Adipocyte (in vitro differentiated cells): ENCODE results near the gene NCAM1.
A peak's percentile ranks its signal among the peaks of the same experiment; 100 is the strongest.

ENCODE experiments used
- DNase-seq: peaks from one replicate; pipeline ENCODE4 v3.0.0-alpha.2; 2015; ENCODE audit warnings: low read depth
- H3K27me3 ChIP-seq: replicated peaks from 2 replicates; pipeline ENCODE4 v1.7.0; 2013; ENCODE audit warnings: mild to moderate bottlenecking, low read length, moderate library complexity; ENCODE audit not compliant: control insufficient read depth, insufficient read depth
- H3K36me3 ChIP-seq: 2 replicates; pipeline ENCODE4 v1.7.0; 2013; ENCODE audit warnings: low read length, mild to moderate bottlenecking, moderate library complexity; ENCODE audit not compliant: control insufficient read depth, insufficient read depth, severe bottlenecking
- H3K4me1 ChIP-seq: 2 replicates; pipeline ENCODE4 v1.7.0; 2013; ENCODE audit warnings: mild to moderate bottlenecking, low read length, moderate library complexity; ENCODE audit not compliant: control insufficient read depth, insufficient read depth
- H3K4me3 ChIP-seq: 2 replicates; pipeline ENCODE4 v1.7.0; 2013; ENCODE audit warnings: mild to moderate bottlenecking, low read length, moderate library complexity
- H3K9ac ChIP-seq: 2 replicates; pipeline ENCODE4 v1.7.0; 2013; ENCODE audit warnings: mild to moderate bottlenecking, low read length, moderate library complexity
- H3K9me3 ChIP-seq: 2 replicates; pipeline ENCODE4 v1.7.0; 2013; ENCODE audit warnings: mild to moderate bottlenecking, low read length, moderate library complexity; ENCODE audit not compliant: control insufficient read depth

Gene NCAM1

DNA sequence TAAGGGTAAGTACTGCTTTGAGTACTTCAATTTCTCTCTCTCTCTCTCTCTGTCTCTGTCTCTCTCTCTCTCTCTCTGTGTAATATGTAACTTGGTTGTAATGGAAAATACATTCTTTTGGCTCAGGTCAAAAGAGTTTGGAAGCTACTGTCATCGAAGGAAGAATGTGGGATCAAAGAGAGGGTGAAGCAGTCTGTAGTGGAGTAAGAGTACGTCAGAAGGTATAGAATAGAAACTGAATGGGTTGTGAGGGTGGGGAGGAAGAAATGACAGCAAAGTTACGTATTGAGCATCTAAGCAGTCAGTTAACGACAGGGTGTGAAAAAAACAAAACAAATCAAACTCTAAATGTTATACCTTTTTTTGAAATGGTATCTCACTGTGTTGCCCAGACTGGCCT, 10.0 kb downstream of the NCAM1 start:
- no peak overlapping the region for H3K9ac ChIP-seq

DNA sequence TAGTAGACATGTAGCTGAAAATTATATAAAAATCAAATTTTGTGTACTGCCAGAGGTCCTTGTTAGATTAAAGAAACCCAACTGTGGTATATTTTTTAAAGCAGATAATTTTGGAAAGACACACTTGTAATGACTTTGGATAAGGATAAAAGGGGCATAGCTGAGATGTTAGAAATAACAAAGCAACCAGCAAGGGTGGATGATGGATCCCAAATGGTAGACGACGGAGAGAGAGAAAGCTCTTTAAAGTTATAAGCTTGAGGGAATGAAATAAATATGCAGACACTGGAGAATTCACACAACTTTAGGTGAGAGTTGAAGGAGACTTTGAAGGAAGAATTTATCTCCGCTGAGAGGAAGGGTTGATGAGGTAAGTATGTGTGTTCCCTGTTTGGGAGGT, 10.6 kb downstream of the NCAM1 start:
- H3K27me3 ChIP-seq: peaks cover 24% of the 10 kb centered on the region
- H3K9ac ChIP-seq: no peak overlapping the region
- no peak overlapping the region for H3K4me3 ChIP-seq
- DNase-seq: no peak
- no peaks in the 10 kb centered on the region for H3K36me3 ChIP-seq
- H3K4me1 ChIP-seq: no peaks in the 10 kb centered on the region
- H3K9me3 ChIP-seq: no peaks in the 10 kb centered on the region

More for the DNA sequence above, 10.0 kb downstream of the NCAM1 start:
- no peaks in the 10 kb centered on the region for H3K9me3 ChIP-seq
- H3K36me3 ChIP-seq: no peaks in the 10 kb centered on the region
- peaks cover 31% of the 10 kb centered on the region for H3K27me3 ChIP-seq
- no peak for DNase-seq
- H3K4me1 ChIP-seq: no peaks in the 10 kb centered on the region
- H3K4me3 ChIP-seq: no peak overlapping the region

DNA sequence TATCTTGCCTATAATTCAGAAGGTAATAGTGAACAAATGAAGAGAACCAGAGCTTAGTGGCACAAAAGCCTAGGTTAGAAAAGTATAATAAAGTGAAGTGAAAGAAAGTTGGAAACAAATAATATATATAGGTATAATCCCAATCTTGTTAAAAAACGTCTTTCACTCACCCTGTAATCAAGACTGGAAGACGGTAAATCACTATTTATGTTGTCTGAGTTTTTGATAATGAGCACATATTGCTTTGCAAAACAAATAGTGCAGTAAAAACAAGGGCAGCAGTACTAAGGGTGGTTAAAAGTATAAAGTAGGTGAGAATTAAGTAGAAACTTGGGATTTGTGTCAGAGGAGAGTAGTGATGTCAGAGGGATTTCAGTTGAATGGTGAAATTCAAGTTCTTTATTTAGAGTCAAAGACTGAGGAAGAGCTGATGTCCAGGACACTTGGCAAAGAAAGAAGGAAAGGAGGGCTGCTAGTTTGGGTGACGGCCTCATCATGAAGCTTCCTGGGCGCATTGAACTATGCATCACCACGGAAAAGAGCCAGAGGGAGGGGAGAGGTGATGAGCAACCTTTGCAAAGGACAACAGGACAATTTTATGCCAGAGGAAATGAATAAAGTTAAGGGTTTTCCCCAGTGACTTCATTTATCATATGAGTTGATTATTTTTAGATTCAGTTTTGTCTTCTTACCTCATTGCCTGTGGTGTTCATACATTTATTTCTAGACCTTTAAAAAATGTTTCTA, 11.4 kb downstream of the NCAM1 start:
- Histone ChIP-seq H3K9ac (no peak overlapping the region), H3K36me3 (no peaks in the 10 kb centered on the region), H3K27me3 (peaks cover 20% of the 10 kb centered on the region), H3K4me1 (peaks cover 3% of the 10 kb centered on the region), H3K9me3 (no peaks in the 10 kb centered on the region), H3K4me3 (no peak overlapping the region)
- no peak for DNase-seq

DNA sequence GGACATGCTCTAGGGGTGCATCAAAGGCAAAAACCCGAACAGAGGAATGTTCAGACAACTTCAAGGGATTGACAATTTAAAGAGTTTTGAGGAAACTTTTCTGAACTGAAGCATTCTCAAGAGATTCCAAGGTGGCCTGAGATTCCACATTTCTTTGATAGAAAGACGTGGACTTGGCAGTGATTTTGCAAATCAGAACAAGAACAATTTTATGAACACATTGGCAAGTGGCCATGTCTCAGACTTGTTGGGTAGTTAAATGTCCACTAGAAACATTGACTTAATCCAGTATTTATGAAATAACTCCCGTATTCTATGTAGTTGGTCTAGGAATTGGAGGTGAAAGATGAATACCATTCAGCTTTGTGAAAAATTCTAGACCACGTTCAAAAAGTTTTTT, 13.8 kb downstream of the NCAM1 start:
- Histone ChIP-seq H3K9me3 (no peaks in the 10 kb centered on the region), H3K4me3 (no peak overlapping the region), H3K4me1 (peaks cover 11% of the 10 kb centered on the region), H3K27me3 (peaks cover 9% of the 10 kb centered on the region), H3K36me3 (no peaks in the 10 kb centered on the region), H3K9ac (no peak overlapping the region)
- no peak for DNase-seq

DNA sequence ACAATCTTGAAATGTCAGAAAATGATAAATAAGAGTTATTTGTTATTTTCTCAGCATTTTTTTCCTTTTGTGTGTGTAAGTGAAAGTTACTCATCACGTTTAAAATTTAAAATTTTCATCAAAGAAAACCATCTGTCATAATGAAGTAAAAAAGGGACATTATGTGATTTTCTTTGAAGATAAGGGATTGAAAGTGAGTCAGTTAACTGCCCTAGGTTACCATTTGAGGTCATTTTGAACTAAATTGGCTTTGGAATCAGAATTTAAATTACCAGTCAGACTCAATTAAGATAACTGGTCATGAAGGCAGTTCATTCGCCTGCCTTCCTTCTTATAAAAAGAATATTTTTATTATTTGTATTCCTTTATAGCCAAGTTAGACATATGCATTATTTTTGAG, 14.3 kb downstream of the NCAM1 start:
- no peak for DNase-seq
- Histone ChIP-seq H3K27me3 (peaks cover 9% of the 10 kb centered on the region), H3K9ac (no peak overlapping the region), H3K4me3 (no peak overlapping the region), H3K9me3 (no peaks in the 10 kb centered on the region), H3K4me1 (peaks cover 11% of the 10 kb centered on the region), H3K36me3 (no peaks in the 10 kb centered on the region)

DNA sequence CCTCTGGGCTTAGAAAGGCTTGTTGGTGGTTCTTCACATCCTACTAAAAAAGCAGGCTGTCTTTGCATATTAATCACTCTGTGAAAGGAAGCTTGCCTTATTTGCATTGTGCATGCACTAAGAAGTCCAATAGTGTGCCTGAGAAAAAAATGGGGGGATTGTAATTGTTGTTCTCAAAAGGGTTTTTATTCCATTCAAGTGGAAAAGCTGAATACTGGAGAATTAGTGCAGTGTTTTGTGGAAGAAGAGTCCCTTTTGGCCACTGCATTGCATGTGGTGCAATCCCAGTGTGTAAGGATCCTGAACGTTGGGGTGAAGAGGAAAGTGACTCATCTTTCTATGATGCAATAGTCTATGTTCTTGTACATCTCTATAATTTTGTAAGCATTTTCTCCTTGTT, 16.5 kb downstream of the NCAM1 start:
- H3K4me1 ChIP-seq: peaks cover 11% of the 10 kb centered on the region
- H3K9me3 ChIP-seq: no peaks in the 10 kb centered on the region
- no peaks in the 10 kb centered on the region for H3K36me3 ChIP-seq
- no peaks in the 10 kb centered on the region for H3K27me3 ChIP-seq
- H3K9ac ChIP-seq: no peak overlapping the region
- no peak overlapping the region for H3K4me3 ChIP-seq
- DNase-seq: peak; percentile 5

DNA sequence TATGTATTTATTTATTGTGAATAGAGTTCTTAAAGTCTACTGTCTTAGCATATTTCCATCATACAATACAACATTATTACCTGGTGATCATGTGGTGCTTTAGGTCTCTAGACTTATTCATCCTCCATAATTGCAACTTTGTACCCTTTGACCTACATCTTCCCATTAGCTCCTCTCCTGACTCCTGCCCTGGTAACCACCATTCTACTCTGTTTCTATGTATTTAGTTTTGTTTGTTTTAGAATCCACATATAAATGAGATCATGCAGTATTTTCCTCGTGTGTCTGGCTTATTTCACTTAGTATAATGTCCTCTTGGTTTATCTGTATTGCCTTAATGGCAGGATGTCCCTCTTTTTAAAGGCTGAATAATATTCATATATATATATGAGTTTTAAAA, 22.7 kb downstream of the NCAM1 start:
- no peak overlapping the region for H3K9ac ChIP-seq
- no peak for DNase-seq
- no peaks in the 10 kb centered on the region for H3K27me3 ChIP-seq
- H3K36me3 ChIP-seq: no peaks in the 10 kb centered on the region
- H3K4me1 ChIP-seq: no peaks in the 10 kb centered on the region
- peaks cover 16% of the 10 kb centered on the region for H3K9me3 ChIP-seq
- H3K4me3 ChIP-seq: no peak overlapping the region

DNA sequence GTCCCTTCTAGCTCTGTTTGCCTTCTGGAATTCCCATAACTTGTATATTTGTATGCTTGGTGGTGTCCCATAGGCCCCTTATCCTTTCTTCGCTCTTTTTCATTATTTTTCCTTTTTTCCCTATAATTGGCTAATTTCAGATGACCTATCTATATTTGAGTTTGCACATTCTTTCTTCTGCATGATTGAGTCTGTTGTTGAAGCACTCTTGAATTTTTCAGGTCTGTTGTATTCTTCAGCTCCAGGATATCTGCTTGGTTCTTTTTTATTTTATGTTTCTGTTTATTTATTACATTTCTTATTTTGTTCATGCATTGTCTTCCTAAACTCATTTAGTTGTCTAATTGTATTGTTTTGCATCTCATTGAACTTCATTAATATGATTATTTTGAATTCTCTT, 28.0 kb downstream of the NCAM1 start:
- no peaks in the 10 kb centered on the region for H3K36me3 ChIP-seq
- peaks cover 34% of the 10 kb centered on the region for H3K9me3 ChIP-seq
- H3K27me3 ChIP-seq: no peaks in the 10 kb centered on the region
- no peak overlapping the region for H3K9ac ChIP-seq
- DNase-seq: no peak
- H3K4me1 ChIP-seq: no peaks in the 10 kb centered on the region
- no peak overlapping the region for H3K4me3 ChIP-seq

DNA sequence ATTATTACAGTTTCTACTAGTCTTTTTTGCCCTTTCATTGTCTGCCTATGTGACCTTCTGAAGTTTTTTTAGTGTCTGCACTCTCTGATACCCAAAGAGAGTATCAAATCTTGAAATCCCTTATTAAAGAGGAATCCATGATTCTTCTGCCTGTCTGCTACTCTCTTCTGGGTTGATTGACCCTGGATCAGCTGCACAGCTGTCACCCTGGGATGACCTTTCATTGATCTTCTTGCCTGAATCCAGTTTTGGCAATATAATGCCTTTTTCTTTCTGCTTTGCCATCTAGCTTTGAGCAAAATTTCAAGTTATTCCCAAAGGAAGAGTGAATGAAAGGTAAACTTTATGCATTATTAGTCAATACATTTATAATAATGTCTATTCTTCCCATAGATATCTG, 32.6 kb downstream of the NCAM1 start:
- no peak for DNase-seq
- no peak overlapping the region for H3K9ac ChIP-seq

DNA sequence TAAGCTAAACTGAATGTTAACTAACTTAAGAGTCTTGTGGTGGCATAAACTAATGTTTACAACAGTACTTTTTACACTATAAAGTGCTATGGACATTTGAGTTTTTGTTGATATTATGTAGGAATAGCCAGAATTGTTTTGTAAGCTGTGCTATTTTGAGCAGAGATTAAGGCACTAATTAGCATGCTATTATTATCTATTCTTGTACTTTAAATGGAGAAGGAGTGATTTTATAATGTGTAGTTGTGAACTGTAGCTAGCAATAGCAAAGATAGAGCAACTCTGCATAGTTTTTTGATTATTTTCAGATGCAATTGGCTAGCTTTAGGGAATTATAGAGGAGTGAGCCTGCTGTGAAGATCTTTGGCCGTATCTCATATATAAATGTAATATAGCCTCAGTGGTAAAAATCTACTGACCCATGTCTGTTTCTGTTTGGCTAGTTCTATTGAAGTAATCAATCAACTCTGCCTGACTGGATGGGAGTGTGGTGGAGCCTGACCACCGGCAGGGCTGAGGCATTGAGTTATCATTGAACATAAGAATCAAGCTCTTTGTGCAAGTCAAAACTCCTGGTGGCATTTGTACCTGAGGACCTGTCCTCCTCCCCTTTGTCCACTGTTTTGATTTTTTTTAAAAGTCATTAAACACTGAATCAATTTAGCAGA, 34.3 kb downstream of the NCAM1 start:
- H3K4me3 ChIP-seq: no peak overlapping the region
- H3K36me3 ChIP-seq: no peaks in the 10 kb centered on the region
- peaks cover 4% of the 10 kb centered on the region for H3K9me3 ChIP-seq
- no peak overlapping the region for H3K9ac ChIP-seq
- DNase-seq: no peak
- H3K4me1 ChIP-seq: no peaks in the 10 kb centered on the region
- peaks cover 4% of the 10 kb centered on the region for H3K27me3 ChIP-seq

More for the DNA sequence above, 32.6 kb downstream of the NCAM1 start:
- H3K4me3 ChIP-seq: no peak overlapping the region
- no peaks in the 10 kb centered on the region for H3K36me3 ChIP-seq
- peaks cover 4% of the 10 kb centered on the region for H3K27me3 ChIP-seq
- H3K9me3 ChIP-seq: peaks cover 22% of the 10 kb centered on the region
- no peaks in the 10 kb centered on the region for H3K4me1 ChIP-seq

DNA sequence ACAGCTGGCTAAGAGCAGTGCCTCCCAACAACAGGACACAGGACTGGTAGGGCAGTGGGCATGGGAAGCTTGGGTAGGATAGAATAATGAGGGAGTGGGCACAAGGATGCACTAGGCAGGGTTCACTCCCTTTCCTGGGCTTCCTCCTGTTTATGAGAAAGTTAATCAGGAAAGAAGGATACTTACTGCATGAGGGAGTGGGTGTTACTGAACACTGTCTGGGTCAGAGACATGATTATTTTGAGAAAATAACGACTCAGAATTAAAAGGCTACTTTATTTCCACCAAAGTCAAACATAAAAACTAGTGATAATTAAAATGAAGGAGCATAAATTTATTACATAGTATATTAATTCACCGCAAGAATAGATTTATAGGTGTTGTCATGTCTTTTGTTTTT, 35.8 kb downstream of the NCAM1 start:
- H3K27me3 ChIP-seq: peaks cover 4% of the 10 kb centered on the region
- H3K9me3 ChIP-seq: peaks cover 3% of the 10 kb centered on the region
- no peaks in the 10 kb centered on the region for H3K36me3 ChIP-seq
- no peak overlapping the region for H3K9ac ChIP-seq
- H3K4me3 ChIP-seq: no peak overlapping the region
- no peak for DNase-seq
- H3K4me1 ChIP-seq: no peaks in the 10 kb centered on the region
